Measurements from ENCODE around the gene VPS26C.

VPS26C gene

GRCh38 chr21:37202221-37203110 lies 64.7 kb downstream of the VPS26C start:
- DNase-seq (ENCODE audit: low read depth in 2 of 2), result no peak

GRCh38 chr21:37200641-37201480 lies 66.3 kb downstream of the VPS26C start:
- no peak for DNase-seq (ENCODE audit: low read depth in 2 of 2)

DNA sequence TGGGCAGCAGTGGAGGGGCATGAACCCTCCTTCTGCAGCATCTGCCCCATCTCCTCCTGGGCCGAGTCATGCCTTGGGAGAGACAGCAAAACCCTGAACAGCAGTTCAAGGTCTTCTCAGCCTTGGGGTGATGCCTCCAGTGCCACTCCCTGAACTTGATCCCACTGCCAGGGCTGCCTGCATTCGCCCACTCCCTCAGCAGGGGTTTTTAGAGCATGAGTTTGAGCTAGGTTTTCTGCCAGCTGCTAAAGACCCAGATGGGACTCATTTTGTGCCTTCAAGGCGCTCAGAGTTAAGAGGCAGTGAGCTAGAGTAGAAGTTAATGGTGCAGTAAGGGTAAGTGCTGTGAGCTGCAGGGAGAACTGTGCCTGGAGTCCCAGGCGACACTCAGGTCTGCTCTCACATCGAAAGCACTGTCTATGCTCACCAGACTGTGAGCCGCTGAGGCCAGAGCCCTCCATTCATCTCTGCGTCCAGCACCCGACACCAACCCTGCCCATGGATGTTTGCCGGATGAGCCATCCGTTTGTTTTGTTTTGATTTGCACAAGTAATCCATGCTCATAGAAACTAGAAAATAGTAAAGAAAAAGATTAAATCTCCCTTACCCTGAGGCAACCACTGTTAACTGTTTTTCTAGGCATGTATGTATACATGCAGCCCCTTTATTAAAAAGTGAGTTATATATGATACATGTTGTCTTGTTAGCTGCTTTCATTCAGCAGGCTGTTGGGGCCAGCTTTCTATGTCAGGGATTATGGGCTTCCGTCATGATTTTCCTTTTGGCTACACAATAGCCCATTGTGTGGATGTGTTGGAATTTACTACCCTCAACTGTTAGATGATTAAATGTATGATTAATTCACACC lies 67.8 kb downstream of the VPS26C start:
- no peak for DNase-seq (ENCODE audit: low read depth in 2 of 2)

DNA sequence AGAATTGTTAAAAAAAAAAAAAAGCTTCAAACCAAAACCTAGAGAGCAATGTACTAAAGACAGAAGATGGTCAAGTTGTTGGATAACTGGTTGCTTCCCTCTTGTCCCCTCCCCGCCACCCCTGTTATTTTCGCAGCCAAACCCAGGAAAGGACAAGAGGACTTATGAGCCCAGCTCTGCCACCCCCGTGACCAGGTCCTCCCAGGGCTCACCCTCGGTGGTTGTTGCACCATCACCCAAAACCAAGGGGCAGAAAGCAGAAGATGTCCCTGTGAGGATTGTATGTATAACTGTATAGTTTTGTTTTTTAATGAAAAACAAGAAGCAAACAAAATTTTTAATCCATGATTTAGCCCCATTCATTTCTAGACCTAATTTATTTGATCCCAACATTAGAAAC lies 69.4 kb downstream of the VPS26C start:
- no peak for DNase-seq (ENCODE audit: low read depth in 2 of 2)

DNA sequence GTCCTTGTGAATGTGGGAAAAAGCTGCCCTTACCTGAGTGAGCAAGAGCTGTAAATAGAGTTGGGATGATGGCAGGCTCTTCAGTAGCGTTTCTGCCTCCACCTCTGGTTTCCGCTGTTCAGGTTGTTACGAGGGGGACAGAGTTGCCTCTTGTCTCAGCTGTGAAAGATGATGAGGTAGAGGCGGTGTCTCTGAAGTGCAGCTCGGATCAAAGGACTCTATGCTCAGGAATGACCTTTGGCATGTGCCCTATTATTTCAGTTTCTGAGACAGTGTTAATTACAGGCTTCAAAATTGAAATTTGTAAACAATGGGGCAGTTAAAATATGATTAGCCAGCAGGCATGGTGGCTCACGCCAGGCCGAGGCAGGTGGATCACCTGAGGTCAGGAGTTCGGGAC lies 70.3 kb downstream of the VPS26C start:
- DNase-seq (ENCODE audit: low read depth in 2 of 2), result no peak

- DNase-seq (ENCODE audit: low read depth in 2 of 2), result no peak
Observed at GRCh38 chr21:37195610-37196009, 71.5 kb downstream of the VPS26C start.

DNA sequence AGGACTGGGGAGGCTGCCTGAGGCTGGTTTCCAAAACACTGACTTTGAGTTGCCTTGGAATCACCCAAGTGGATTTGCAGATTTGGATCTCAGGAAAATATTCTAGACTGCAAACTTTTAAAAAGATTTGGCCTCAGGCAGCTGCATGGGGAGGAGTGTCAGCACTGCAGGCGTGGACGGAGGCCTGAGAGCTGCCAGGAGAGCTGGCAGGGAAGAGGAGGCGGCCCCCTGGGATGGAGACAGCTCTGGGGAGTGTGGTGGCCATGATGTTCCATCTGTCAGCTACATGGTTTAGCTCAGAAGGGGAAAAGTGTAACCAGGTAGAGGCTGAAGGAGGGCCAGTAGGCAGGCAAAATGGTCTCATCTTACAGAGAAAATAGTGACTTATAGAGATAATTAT lies 72.1 kb downstream of the VPS26C start:
- DNase-seq (ENCODE audit: low read depth in 2 of 2), result no peak

- DNase-seq (ENCODE audit: low read depth in 2 of 2), result no peak
Observed at GRCh38 chr21:37193676-37194075, 73.5 kb downstream of the VPS26C start.

DNA sequence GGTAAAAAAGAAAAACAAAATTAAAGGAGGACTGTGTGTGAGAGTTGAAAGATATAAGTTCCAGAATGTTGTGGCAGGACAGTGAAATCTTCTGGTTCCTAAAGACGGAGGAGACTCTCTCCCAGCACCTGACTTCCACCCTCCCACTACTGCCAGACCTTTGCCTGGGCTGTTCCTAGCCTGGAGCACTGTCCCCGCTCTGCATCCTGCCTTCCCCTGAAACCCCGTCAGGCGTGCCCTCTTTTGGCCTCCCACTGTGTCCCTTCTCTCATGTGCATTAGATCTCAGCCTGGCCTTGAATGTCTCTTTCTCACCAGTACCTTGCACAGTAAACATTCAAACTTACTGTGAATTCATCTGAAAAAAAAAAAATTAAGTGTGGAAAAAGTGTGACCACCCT lies 74.1 kb downstream of the VPS26C start:
- no peak for DNase-seq (ENCODE audit: low read depth in 2 of 2)

- DNase-seq (ENCODE audit: low read depth in 2 of 2), result no peak
Observed at GRCh38 chr21:37192019-37192418, 75.1 kb downstream of the VPS26C start.

- no peak for DNase-seq (ENCODE audit: low read depth in 2 of 2)
Observed at GRCh38 chr21:37188825-37189224, 78.3 kb downstream of the VPS26C start.

DNA sequence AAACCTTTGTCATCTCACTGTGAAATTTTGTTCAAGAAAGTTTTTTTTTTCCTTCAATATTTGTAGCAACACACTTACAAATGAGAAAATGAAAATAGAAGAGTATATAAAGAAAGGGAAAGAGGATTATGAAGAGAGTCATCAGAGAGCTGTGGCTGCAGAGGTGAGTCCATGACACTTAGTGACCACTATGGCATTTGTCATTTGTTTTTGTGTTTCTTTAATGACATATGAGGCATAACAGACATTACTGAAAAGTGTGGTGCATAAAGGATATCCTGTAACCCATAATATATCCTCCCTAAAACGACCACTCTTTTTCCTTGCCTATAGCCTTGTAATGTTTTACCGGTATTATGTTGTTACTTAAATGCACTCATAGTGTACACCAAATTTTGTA lies 80.2 kb downstream of the VPS26C start:
- DNase-seq (ENCODE audit: low read depth in 2 of 2), result no peak

DNA sequence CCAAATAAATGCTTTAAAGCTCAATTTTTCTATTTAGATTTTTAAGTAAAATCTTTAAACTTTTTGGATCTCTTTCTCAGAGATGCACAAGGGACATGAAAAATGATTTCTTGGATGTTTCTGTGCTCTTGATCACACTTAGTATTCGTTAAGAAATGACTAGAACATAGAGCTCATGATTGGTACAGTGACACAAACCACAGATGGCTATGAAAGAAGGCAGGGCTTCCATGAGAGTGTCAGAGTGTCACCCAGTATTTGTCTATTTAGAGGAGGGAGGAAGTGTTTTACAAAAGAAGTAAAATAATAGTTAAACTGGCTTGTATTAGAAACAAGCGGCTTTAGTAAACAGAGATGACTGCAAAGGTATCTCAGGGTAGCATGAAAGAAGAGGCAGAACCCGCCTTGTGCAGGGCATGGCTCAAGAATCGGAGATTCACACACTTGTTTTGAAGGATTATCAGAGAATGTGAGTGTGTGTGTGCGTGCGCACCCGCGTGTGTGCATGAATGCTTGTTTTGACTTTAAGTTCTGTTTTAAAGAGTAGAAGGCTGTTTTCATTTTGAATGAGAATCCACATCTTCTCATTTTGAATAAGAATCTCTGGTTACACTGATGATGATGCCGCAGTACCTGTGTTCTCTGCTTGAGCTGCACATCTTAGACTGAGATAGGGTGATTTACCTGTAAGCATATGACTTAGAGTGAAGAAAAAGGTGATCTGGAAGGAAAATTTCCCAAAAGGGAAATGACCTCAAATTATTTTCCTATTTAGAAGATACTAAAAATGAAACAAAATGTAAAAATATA lies 82.1 kb downstream of the VPS26C start:
- no peak for DNase-seq (ENCODE audit: low read depth in 2 of 2)

- no peak for DNase-seq (ENCODE audit: low read depth in 2 of 2)
Observed at GRCh38 chr21:37183749-37184148, 83.4 kb downstream of the VPS26C start.

GRCh38 chr21:37182222-37182621 lies 84.9 kb downstream of the VPS26C start:
- no peak for DNase-seq (ENCODE audit: low read depth in 2 of 2)

GRCh38 chr21:37181059-37181458 lies 86.1 kb downstream of the VPS26C start:
- DNase-seq (ENCODE audit: low read depth in 2 of 2), result no peak

- no peak for DNase-seq (ENCODE audit: low read depth in 2 of 2)
Observed at GRCh38 chr21:37176716-37177115, 90.4 kb downstream of the VPS26C start.
